IMR-90 (cell line): ENCODE data around the gene ANO2. TPM values are rescaled to one million over a fixed set of nuclear protein-coding genes. Genes with fewer than 3 reads are reported as not detected.

Experiments
- ATAC-seq: fragments of 200-7000 bp; cut with Tn5 transposase; 2 replicates; pipeline ENCODE4 v1.9.1; 2020; ENCODE audit warnings: low read depth, mild to moderate bottlenecking, moderate library complexity
- BruUV-seq: library from RNA; stranded (reverse); fragments of 400-500 nt; replicated peaks from 2 replicates; lab custom pipeline; 2021; lab: Mats Ljungman, UMichigan
- CTCF ChIA-PET: fragments of 300-600 bp; formaldehyde crosslinking; extraction: SDS; loops from one replicate; lab custom pipeline; 2021; ENCODE audit warnings: antibody characterized with exemption; lab: Yijun Ruan, JAX
- POLR2A ChIA-PET: fragments of 300-600 bp; sonication (Branson Sonifier 250); formaldehyde crosslinking; loops from one replicate; lab custom pipeline; 2022; ENCODE audit warnings: antibody characterized with exemption; ENCODE audit not compliant: unreplicated experiment; lab: Charles Lee
- DNase-seq: peaks from one replicate; pipeline ENCODE4 v3.0.0; 2013
- H2AFZ ChIP-seq: replicated peaks from 2 replicates; pipeline ENCODE3; 2013; ENCODE audit warnings: low read length, mild to moderate bottlenecking; ENCODE audit not compliant: poor library complexity
- H2AK5ac ChIP-seq: 2 replicates; pipeline ENCODE4 v1.6.1; 2013; ENCODE audit warnings: low read depth, low read length, inconsistent platforms
- H2AK9ac ChIP-seq: replicated peaks from 2 replicates; pipeline ENCODE3; 2013; ENCODE audit warnings: mild to moderate bottlenecking, low read depth, low read length, moderate library complexity; ENCODE audit not compliant: poor library complexity
- H2BK120ac ChIP-seq: 2 replicates; pipeline ENCODE4 v1.6.1; 2013; ENCODE audit warnings: low read depth, low read length, inconsistent platforms
- H2BK15ac ChIP-seq: 3 replicates; pipeline ENCODE4 v1.6.1; 2013; ENCODE audit warnings: low read depth, low read length, inconsistent platforms
- H2BK20ac ChIP-seq: 2 replicates; pipeline ENCODE4 v1.6.1; 2013; ENCODE audit warnings: low read depth, mild to moderate bottlenecking, inconsistent platforms, low read length, moderate library complexity
- H2BK5ac ChIP-seq: 2 replicates; pipeline ENCODE4 v1.6.1; 2013; ENCODE audit warnings: mild to moderate bottlenecking, low read depth, low read length, inconsistent platforms; ENCODE audit not compliant: poor library complexity, severe bottlenecking
- H3K14ac ChIP-seq: replicated peaks from 2 replicates; pipeline ENCODE4 v1.6.1; 2013; ENCODE audit warnings: low read depth, low read length, inconsistent platforms
- H3K18ac ChIP-seq: 2 replicates; pipeline ENCODE4 v1.6.1; 2013; ENCODE audit warnings: low read depth, low read length, control low read depth
- H3K23ac ChIP-seq: 2 replicates; pipeline ENCODE4 v1.6.1; 2013; ENCODE audit warnings: low read depth, low read length, inconsistent platforms
- H3K27ac ChIP-seq: 2 replicates; pipeline ENCODE4 v1.5.1; 2013; ENCODE audit warnings: mild to moderate bottlenecking, control low read depth, low read length; ENCODE audit not compliant: insufficient read depth
- H3K27me3 ChIP-seq: 2 replicates; pipeline ENCODE4 v1.6.1; 2013; ENCODE audit warnings: low read length; ENCODE audit not compliant: control insufficient read depth, insufficient read depth
- H3K36me3 ChIP-seq: 2 replicates; pipeline ENCODE4 v1.6.1; 2013; ENCODE audit warnings: low read length, mixed read lengths; ENCODE audit not compliant: control insufficient read depth, insufficient read depth
- H3K4ac ChIP-seq: 2 replicates; pipeline ENCODE4 v1.6.1; 2013; ENCODE audit warnings: low read depth, low read length, inconsistent platforms
- H3K4me1 ChIP-seq: 2 replicates; pipeline ENCODE4 v1.6.1; 2013; ENCODE audit warnings: low read length, mixed read lengths; ENCODE audit not compliant: control insufficient read depth, insufficient read depth
- H3K4me2 ChIP-seq: 2 replicates; pipeline ENCODE4 v1.6.1; 2013; ENCODE audit warnings: low read depth, mild to moderate bottlenecking, control low read depth, low read length, moderate library complexity
- H3K4me3 ChIP-seq: 2 replicates; pipeline ENCODE4 v1.5.1; 2013; ENCODE audit warnings: low read depth, mild to moderate bottlenecking, control low read depth, low read length, moderate library complexity; ENCODE audit not compliant: insufficient read depth
- H3K56ac ChIP-seq: 2 replicates; pipeline ENCODE4 v1.6.1; 2013; ENCODE audit warnings: low read length, inconsistent platforms; ENCODE audit not compliant: insufficient read depth; ENCODE audit errors: extremely low read depth
- H3K79me1 ChIP-seq, 2 experiments: 2 replicates each; pipeline ENCODE4 v1.6.1; 2013; ENCODE audit warnings: low read length in 2 of 2, inconsistent platforms in 1 of 2, low read depth in 1 of 2
- H3K9ac ChIP-seq: 2 replicates; pipeline ENCODE4 v1.6.1; 2013; ENCODE audit warnings: low read depth, low read length, control low read depth
- H3K9me1 ChIP-seq: 2 replicates; pipeline ENCODE4 v1.6.1; 2013; ENCODE audit warnings: low read length, inconsistent platforms; ENCODE audit not compliant: insufficient read depth
- H3K9me3 ChIP-seq: 2 replicates; pipeline ENCODE4 v1.6.1; 2013; ENCODE audit warnings: low read length; ENCODE audit not compliant: control insufficient read depth, insufficient read depth
- H4K20me1 ChIP-seq: 2 replicates; pipeline ENCODE4 v1.6.1; 2013; ENCODE audit warnings: low read length, inconsistent platforms; ENCODE audit not compliant: insufficient read depth
- H4K5ac ChIP-seq: 2 replicates; pipeline ENCODE4 v1.6.1; 2013; ENCODE audit warnings: mild to moderate bottlenecking, low read depth, low read length, control low read depth
- H4K8ac ChIP-seq, 2 experiments: 2 replicates each; pipeline ENCODE4 v1.6.1; 2013; ENCODE audit warnings: low read depth in 2 of 2, low read length in 2 of 2, control low read depth in 1 of 2, inconsistent platforms in 1 of 2
- H4K91ac ChIP-seq: 2 replicates; pipeline ENCODE4 v1.6.1; 2013; ENCODE audit warnings: low read depth, low read length, inconsistent platforms; ENCODE audit not compliant: insufficient read depth
- MXI1 ChIP-seq: IDR thresholded peaks from 2 replicates; pipeline ENCODE4 v1.6.1; 2012; ENCODE audit warnings: low read depth, mild to moderate bottlenecking, low read length, moderate library complexity, borderline replicate concordance
- POLR2A ChIP-seq: IDR thresholded peaks from 2 replicates; pipeline ENCODE4 v1.6.1; 2012; ENCODE audit warnings: mild to moderate bottlenecking, low read depth, low read length
- RFX5 ChIP-seq: IDR thresholded peaks from 2 replicates; pipeline ENCODE4 v1.8.0; 2012; ENCODE audit warnings: low read depth, mild to moderate bottlenecking, low read length, moderate library complexity
- WGBS, 2 experiments: methylation state at CpG; one replicate each; pipeline versions ENCODE4 v1.1.5 to v1.1.7; 2013; ENCODE audit warnings: missing lambda C conversion rate in 2 of 2; ENCODE audit not compliant: insufficient read length in 1 of 2; ENCODE audit errors: extremely low coverage in 2 of 2; 5-methylcytosine and 5-hydroxymethylcytosine counted together
- dilution Hi-C: fragments of 300-500 bp; cut with HindIII; formaldehyde crosslinking; loops from one replicate; pipeline ENCODE4 v1.14.3; 2018; ENCODE audit warnings: low sequenced_read_pairs; ENCODE audit not compliant: unreplicated experiment
- in situ Hi-C: fragments of 300-500 bp; cut with MboI; formaldehyde crosslinking; loops from 3 replicates; pipeline ENCODE4 v1.14.3; 2019; ENCODE audit warnings: low sequenced_read_pairs, inconsistent platforms, mixed read lengths
- intact Hi-C: fragments of 100-400 bp; cut with micrococcal nuclease; formaldehyde crosslinking; loops from 2 replicates; pipeline ENCODE4 v1.10.0; 2022
- polyA plus RNA-seq, 3 experiments: library from polyadenylated mRNA; depleted of rRNA; stranded (reverse); fragments of >200 nt; gene quantifications; 2 replicates each; pipeline ENCODE4 v1.2.3, GENCODE V29; 2012; ENCODE audit warnings: low replicate concordance in 1 of 3
- total RNA-seq: library from RNA; depleted of rRNA; stranded (reverse); fragments of >200 nt; gene quantifications from 2 replicates; pipeline ENCODE4 v1.2.3, GENCODE V29; 2012

ANO2 gene
- total and polyA plus RNA-seq, 2 of the 4 experiments (the other 2 are of a cell fraction) = 0.22 TPM; not detected in 1

DNA sequence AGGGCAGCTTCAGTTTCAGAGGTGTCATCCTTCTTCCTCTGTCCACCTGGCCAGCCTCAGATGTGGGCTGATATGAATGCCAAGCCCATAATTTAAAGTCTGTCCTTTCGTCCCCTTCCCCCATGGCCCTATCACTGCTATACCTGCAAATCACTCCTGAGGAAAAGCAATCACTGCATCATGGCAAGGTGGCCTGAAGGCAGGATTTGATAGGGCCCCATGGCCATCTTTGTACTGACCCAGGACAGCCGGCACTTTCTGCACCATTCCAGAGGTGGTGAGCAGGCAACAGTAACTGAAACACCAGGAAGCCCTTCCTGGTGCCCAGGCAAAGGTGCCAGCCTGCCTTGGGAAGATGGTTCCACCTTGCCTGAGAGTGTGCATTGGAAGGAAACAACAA lies 60.8 kb downstream of the ANO2 start:
- Histone ChIP-seq H2BK5ac (no peak overlapping the region), H2BK15ac (no peak overlapping the region), H3K9ac (no peak overlapping the region), H3K79me1 (no peaks in the 10 kb centered on the region), H3K27ac (no peak overlapping the region), H3K36me3 (no peaks in the 10 kb centered on the region), H3K9me1 (no peaks in the 10 kb centered on the region), H3K23ac (no peak overlapping the region), H2BK120ac (no peak overlapping the region), H4K91ac (no peak overlapping the region), H2AFZ (no peak overlapping the region), H2AK5ac (no peak overlapping the region), H3K4ac (no peak overlapping the region), H3K27me3 (peaks cover 7% of the 10 kb centered on the region), H3K9me3 (no peaks in the 10 kb centered on the region), H4K8ac (no peak overlapping the region), H2AK9ac (no peak overlapping the region), H3K4me2 (no peak overlapping the region), H3K56ac (no peak overlapping the region), H3K4me3 (no peak overlapping the region), H4K20me1 (no peaks in the 10 kb centered on the region), H3K4me1 (no peaks in the 10 kb centered on the region), H3K18ac (no peak overlapping the region), H4K5ac (no peak overlapping the region), H2BK20ac (no peak overlapping the region), H3K14ac (no peak overlapping the region)
- ChIA-PET CTCF (no interaction called here), POLR2A (no interaction called here)
- ATAC-seq = no peak
- intact Hi-C loops (no loop called here), dilution Hi-C loops (no loop called here), in situ Hi-C loops (no loop called here)
- no peak for TF ChIP-seq RFX5
- TF ChIP-seq MXI1 = no peak
- TF ChIP-seq POLR2A = no peak
- BruUV-seq = no TSS peak
- WGBS, 2 experiments = 28% methylated on average over 2 of the region's 2 CpGs; no CpG with 5 or more reads in 1 of the 2 experiments
- no peak for DNase-seq
